Kidney capillary endothelial cell (primary cell): ENCODE data around the gene SH3D21.

Source experiments
- DNase-seq: peaks from one replicate; pipeline ENCODE4 v3.0.0-alpha.2; 2018; ENCODE audit warnings: low spot score

The SH3D21 gene

GRCh38 chr1:36330940-36331339 lies 24.8 kb downstream of the SH3D21 start:
- no peak for DNase-seq

GRCh38 chr1:36337830-36338229 lies 31.7 kb downstream of the SH3D21 start:
- no peak for DNase-seq

DNA sequence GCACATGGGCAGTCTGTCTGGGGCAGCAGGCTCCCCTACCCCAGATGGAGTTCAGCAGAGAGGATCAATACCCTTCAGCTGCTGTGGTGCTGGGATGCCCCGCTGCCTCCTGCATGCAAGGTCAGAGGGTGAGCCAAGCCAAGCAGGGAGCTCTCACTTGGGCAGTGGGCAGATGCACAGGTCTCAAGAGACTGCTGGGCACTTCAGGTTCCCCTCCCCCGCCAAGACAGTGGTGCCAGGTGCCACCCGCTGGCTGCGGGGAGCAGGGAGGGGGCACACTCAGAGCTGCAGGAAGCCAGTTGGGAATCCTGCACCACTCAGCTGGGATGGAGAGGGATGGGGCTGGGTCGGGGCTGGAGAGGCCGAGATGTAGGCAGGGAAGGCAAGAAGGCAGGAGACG lies 33.0 kb downstream of the SH3D21 start:
- no peak for DNase-seq

- DNase-seq: no peak
Observed at GRCh38 chr1:36339615-36340014, 33.4 kb downstream of the SH3D21 start.

- DNase-seq: no peak
Observed at GRCh38 chr1:36341626-36342320, 35.6 kb downstream of the SH3D21 start.

DNA sequence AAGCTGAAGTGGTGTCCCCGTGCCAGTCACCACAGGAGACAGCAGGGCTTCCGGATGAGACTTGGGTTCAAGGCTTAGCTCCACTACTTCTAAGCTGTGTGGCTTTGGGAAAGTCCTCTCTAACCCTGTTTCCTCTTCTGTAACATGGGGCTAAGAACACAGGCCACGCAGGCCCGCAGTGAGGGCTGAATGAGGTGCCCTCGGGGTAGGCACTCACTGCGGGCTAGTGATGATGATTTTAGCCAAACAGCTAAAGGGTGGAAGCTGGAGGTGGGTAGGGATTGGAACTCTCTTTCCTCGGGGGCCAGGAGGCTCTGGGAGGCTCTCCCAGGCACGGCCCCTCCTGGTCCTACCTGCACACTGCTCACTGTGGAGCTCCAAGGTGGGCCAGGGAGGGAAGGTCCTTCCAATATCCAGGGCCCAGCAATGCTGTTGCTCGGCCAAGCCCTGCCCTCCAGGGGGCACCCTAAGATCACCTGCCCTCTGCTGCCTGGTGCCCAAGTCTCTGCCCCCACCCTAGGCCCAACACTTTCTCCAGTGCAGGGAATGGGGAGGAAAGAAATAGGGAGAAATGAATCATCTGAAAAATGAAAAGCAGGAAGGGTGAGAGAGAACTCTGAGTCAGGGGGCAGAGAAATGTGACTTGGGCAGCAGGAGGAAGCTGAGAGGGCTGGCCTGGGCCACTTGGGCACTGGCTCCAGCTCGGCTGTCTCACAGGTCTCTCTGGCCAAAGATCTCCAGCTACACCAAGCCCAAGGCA lies 36.4 kb downstream of the SH3D21 start:
- DNase-seq: peak; percentile 84

- DNase-seq: no peak
Observed at GRCh38 chr1:36343651-36344394, 37.7 kb downstream of the SH3D21 start.

- DNase-seq: no peak
Observed at GRCh38 chr1:36344395-36344680, 38.2 kb downstream of the SH3D21 start.

- no peak for DNase-seq
Observed at GRCh38 chr1:36345353-36345752, 39.2 kb downstream of the SH3D21 start.

DNA sequence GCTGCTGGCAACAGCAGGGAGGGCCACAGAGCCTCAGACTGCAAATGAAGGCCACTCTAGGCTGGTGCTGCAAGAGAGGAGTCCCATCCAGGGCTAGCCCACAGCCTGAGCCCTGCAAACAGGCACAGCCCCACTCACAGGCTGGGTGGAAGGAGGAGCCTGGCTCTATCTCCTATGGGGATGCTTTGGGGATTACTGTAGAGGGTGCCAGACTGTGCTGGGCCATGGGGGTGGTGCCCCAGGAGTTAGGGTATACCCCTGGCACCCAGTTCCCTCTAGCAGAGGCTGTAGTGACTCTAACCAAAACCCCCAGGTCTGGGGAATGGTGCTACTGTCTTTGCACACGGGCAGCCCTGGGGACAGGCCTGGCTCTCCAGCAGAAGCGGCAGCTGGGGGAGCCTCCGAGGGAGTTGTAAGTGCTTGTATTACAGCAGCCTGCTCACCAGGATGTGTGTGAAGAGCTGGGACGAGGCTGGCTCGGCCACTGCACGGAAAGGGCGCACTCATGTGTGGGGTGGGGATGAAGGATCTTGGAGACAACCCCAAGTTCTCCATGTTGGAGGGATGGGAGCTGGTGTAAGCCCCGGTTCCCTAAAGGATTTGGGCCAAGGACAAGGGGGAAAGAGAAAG lies 40.7 kb downstream of the SH3D21 start:
- DNase-seq: no peak

DNA sequence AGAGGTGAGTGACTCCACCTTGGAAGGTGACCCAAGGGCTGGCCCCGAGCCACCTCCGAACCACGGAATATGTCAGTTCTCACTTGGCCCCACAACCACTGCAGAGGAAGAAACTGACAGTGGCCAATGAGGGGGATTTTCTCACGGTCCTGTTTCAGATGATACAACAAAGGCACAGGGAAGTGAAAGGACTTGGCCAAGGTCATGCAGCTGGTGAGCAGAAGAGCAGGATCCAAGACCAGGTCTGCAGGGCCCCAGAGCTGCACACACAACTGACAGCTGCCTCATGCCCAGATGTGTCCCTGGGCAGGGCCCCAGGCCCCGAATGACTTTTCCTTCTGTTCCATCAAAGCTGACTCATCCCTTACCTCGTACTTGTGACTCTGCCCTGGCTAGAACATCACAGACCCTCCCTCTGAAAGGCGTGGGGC lies 43.1 kb downstream of the SH3D21 start:
- DNase-seq: no peak

- DNase-seq: no peak
Observed at GRCh38 chr1:36349839-36350238, 43.7 kb downstream of the SH3D21 start.

DNA sequence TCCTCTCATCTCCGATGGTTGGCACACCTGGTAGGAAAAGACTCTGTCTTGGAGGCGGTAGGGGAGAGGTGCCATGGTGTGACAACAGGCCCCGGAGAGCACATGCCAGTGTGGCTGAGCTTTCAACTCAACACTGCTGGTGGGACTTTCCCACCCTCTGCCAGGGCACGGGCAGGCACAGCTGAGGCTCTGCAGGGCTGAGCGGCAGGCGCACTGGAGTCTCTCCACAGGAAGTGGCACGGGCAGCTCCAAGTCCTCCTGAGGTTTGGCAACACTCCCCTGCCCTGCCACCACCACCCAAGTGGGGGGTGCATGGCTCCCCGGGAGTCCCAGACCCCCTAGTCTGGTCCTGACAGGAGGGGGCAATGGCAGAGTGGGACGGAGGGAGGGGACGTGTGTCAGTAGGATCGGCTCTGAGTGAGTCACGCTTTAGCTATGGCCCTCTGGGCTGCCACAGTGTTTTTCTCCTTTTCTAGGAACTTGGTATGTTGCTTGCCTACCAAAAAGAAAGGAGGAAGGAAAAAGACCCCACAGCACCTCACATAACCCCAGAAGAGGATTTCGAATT lies 44.6 kb downstream of the SH3D21 start:
- no peak for DNase-seq

- peak; percentile 82 for DNase-seq
Observed at GRCh38 chr1:36351227-36351977, 45.2 kb downstream of the SH3D21 start.

GRCh38 chr1:36352125-36352909 lies 46.1 kb downstream of the SH3D21 start:
- peak; percentile 63 for DNase-seq

DNA sequence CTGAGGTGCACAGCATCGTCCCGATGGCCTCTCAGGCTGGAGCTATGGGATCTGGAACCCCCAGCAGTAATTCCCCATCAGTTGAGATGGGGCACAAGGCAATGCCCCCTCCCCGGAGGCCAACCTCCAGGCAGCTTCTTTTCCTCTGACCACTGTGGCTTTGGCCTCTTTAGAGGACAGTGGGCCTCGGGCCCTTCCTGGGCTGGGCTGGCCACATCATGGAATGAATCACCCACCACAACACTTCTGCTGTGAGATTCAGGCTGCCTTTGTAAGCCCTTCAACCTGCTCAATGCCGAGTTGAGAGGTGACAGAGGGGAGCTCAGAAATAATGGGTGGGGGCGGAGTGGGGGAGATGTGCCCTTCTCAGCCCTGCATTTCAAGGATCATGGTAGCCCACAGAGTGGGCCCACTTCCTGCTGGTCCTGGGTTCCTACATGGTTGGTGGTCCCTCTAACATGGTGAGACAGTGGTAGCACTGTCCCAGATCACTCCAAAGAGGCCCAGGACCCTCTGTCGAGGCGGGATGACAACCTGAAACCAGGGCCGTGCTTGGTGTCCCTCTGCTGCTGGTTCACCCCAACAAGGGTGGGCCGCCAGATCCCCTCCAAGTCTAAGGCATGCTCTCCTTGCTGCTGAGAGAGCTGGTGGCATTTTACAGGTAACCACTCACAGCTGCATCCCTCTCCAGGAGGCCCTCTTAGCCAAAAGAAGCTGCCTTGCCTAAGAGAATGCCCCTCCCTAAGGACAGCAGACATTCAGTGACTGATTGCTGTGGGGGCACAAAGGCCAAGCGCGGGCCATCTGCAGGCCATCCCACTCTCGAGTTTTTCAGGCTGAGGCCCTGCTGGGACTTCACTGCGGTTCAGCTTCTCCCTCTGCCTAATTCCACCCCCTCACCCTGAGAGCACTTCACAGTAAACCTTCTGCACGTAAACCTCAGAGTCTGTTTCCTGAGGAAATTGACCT lies 47.0 kb downstream of the SH3D21 start:
- peak; percentile 42 for DNase-seq

DNA sequence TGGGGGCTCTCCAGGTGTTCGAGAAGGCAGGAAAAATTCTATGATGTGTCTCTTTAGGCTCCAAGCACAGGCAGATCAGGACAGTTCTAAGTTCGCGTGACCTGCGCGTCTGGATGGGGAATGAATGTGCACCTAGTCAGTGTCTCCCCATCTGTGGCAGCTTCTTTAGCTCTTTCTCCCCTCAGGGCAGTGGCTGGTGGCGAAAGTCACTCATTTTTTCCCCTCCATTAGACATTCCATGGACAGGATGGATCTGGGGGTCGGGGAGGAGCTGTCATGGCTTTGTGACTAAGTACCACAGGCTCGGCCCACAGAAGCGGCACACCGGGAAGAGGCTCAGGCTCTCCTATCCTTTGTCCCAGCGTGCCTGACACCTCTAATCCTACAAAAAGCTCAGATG lies 48.3 kb downstream of the SH3D21 start:
- no peak for DNase-seq

DNA sequence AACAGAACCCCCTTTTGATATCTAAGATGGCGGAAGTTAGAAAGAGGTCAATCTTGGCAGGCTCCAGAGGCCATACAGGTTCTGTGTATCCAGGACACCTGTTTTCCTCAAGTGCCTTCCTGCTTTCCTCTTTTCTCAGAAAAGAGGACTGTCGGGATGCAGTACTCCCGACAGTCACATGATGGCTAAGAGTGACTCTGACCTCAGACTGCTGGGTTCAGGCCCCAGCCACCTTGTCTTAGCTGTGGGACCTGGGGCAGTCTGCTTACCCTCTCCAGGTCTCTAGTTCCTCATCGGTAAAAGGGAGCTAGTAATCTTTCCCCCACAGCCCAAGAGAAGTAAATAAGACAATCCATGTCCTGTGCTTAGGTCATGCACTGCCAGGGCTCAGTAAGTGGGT lies 49.6 kb downstream of the SH3D21 start:
- no peak for DNase-seq

DNA sequence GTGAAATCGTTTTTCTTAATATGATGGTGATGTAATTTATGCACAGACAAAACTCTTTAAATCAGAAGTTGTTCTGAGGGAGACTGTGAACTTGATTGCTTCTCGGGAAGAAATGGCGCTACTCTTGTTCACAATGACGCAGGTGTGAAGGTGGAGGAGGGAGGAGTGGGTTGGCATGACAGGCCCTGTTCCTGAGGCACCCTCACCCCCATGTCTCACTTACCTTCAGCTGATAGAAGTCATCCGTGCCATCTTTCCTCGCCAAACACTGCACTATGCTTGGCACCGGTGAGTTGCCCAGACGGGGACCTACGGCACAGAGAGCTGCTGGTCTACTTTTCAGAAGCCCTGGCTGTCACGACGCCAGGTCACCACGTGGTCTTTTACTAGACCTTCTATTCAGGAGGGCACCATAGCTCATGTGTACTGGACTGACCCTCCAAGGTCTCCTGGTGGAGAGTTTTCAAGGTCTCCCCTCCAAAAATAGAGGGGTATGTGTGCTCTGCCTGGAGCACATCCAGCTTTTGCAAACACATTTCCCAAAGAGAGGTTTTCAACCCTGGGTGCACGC lies 52.4 kb downstream of the SH3D21 start:
- DNase-seq: no peak
